H1 (cell line): Measurements from ENCODE around the gene STK11IP. TPM values are rescaled to one million over a fixed set of nuclear protein-coding genes. Genes with fewer than 3 reads are reported as not detected.

ENCODE experiments used
- NANOG ChIP-seq: IDR thresholded peaks from 2 replicates; pipeline ENCODE4 v1.6.1; 2011; ENCODE audit warnings: low read length, low read depth, mild to moderate bottlenecking, inconsistent platforms; ENCODE audit not compliant: insufficient read depth, poor library complexity, severe bottlenecking
- NRF1 ChIP-seq: IDR thresholded peaks from 2 replicates; pipeline ENCODE4 v1.6.1; 2011; ENCODE audit warnings: mild to moderate bottlenecking, low read depth, low read length, improper control_type of control experiment
- SIRT6 ChIP-seq: IDR thresholded peaks from one replicate; pipeline ENCODE4 v1.7.1; 2012; ENCODE audit warnings: low read length, inconsistent platforms
- polyA plus RNA-seq, 7 experiments: library from polyadenylated mRNA; depleted of rRNA in 3 of 7; stranded (reverse) in 5 of 7; unstranded in 2 of 7; fragments of >200 nt in 5 of 7; fragments of 200-250 nt in 2 of 7; gene quantifications; 1 replicate in 5 of 7; 2 replicates in 1 of 7; 4 replicates in 1 of 7; pipeline versions ENCODE4 v1.2.1 to v1.2.3, GENCODE V29; 2011 to 2013; ENCODE audit warnings: missing spikeins in 2 of 7, mixed read lengths in 2 of 7
- total RNA-seq: library from RNA; stranded (reverse); fragmentation: NEBNext Ultra II Directional; extraction: Animal tissue kit (Norgen Biotek cat#: 25700); gene quantifications from 2 replicates; pipeline ENCODE4 v1.2.1, GENCODE V29; 2021
- TF ChIP-seq, protein P1 (sequence below): IDR thresholded peaks from 2 replicates; pipeline ENCODE4 v1.6.1; 2012; ENCODE audit warnings: low read length, inconsistent platforms
- TF ChIP-seq, protein P2 (sequence below): IDR thresholded peaks from 2 replicates; pipeline ENCODE4 v1.6.1; 2011; ENCODE audit warnings: low read length, improper control_type of control experiment

The STK11IP gene
- total and polyA plus RNA-seq, 2 of the 8 experiments (the other 6 are each of a cell fraction or from before 2014, with no cell fraction given): 18.5 to 29.6 TPM

DNA sequence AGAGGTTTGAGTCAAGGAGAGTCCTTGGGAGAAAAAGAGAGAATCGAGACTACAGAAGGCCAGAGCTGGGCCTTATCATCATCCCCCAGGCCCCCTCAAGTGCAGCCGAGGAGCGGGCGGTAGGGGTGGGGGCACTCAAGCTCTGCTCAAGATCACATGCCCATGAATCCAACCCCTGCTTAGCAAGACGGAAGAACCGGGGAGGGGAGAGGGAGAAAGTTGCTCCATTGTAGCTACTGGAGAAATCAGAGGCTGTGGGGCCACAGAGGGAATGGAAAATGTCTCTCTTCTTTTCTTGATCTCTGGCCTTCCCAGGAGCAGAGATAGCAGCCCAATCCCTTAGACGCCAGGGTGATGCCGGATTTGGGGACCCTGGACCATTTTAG lies 44.4 kb downstream of the STK11IP start (continued):
- TF ChIP-seq NRF1: no peak
- TF ChIP-seq, protein P1, sequence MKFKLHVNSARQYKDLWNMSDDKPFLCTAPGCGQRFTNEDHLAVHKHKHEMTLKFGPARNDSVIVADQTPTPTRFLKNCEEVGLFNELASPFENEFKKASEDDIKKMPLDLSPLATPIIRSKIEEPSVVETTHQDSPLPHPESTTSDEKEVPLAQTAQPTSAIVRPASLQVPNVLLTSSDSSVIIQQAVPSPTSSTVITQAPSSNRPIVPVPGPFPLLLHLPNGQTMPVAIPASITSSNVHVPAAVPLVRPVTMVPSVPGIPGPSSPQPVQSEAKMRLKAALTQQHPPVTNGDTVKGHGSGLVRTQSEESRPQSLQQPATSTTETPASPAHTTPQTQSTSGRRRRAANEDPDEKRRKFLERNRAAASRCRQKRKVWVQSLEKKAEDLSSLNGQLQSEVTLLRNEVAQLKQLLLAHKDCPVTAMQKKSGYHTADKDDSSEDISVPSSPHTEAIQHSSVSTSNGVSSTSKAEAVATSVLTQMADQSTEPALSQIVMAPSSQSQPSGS: no peak
- no peak for TF ChIP-seq SIRT6
- TF ChIP-seq, protein P2, sequence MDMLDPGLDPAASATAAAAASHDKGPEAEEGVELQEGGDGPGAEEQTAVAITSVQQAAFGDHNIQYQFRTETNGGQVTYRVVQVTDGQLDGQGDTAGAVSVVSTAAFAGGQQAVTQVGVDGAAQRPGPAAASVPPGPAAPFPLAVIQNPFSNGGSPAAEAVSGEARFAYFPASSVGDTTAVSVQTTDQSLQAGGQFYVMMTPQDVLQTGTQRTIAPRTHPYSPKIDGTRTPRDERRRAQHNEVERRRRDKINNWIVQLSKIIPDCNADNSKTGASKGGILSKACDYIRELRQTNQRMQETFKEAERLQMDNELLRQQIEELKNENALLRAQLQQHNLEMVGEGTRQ: no peak
- no peak for TF ChIP-seq NANOG
